GM23338 (cell line): ENCODE data around the gene ANO4. TPM values are rescaled to one million over a fixed set of nuclear protein-coding genes. Genes with fewer than 3 reads are reported as not detected.

Experiments
- ATAC-seq: fragments of 200-7000 bp; cut with Tn5 transposase; 3 replicates; pipeline ENCODE4 v1.9.1; 2020
- DNase-seq: peaks from one replicate; pipeline ENCODE4 v3.0.0-alpha.2; 2015; ENCODE audit warnings: low spot score
- H2AFZ ChIP-seq: fragments of 200-600 bp; sonication (generic); 2 replicates; pipeline ENCODE4 v1.8.0; 2016; ENCODE audit warnings: antibody characterized with exemption, mild to moderate bottlenecking, moderate library complexity
- H3F3A ChIP-seq: fragments of 200-600 bp; sonication (generic); replicated peaks from 2 replicates; pipeline ENCODE4 v1.8.0; 2017; ENCODE audit warnings: antibody characterized with exemption, mixed run types, low read depth
- H3K27ac ChIP-seq: fragments of 200-600 bp; sonication (generic); 2 replicates; pipeline ENCODE4 v1.6.1; 2016; ENCODE audit warnings: low read depth
- H3K27me3 ChIP-seq: fragments of 200-600 bp; sonication (generic); 2 replicates; pipeline ENCODE4 v1.8.0; 2016; ENCODE audit warnings: mild to moderate bottlenecking, mixed run types, moderate library complexity; ENCODE audit not compliant: insufficient read depth
- H3K36me3 ChIP-seq: fragments of 200-600 bp; sonication (generic); 2 replicates; pipeline ENCODE4 v1.8.0; 2016; ENCODE audit warnings: mild to moderate bottlenecking; ENCODE audit not compliant: insufficient read depth
- H3K4me1 ChIP-seq: fragments of 200-600 bp; sonication (generic); 2 replicates; pipeline ENCODE4 v1.8.0; 2016; ENCODE audit warnings: mild to moderate bottlenecking, moderate library complexity; ENCODE audit not compliant: insufficient read depth
- H3K4me2 ChIP-seq: fragments of 200-600 bp; sonication (generic); 2 replicates; pipeline ENCODE4 v1.7.1; 2017; ENCODE audit warnings: mixed run types
- H3K4me3 ChIP-seq: fragments of 200-600 bp; sonication (generic); 2 replicates; pipeline ENCODE4 v1.6.1; 2016; ENCODE audit warnings: mixed run types
- H3K79me2 ChIP-seq: fragments of 200-600 bp; sonication (generic); replicated peaks from 2 replicates; pipeline ENCODE4 v1.8.0; 2017; ENCODE audit warnings: mild to moderate bottlenecking; ENCODE audit not compliant: insufficient read depth
- H3K9me2 ChIP-seq: fragments of 200-600 bp; sonication (generic); 2 replicates; pipeline ENCODE4 v1.8.0; 2017; ENCODE audit not compliant: insufficient read depth
- H4K20me1 ChIP-seq: fragments of 200-600 bp; sonication (generic); replicated peaks from 2 replicates; pipeline ENCODE4 v1.8.0; 2017; ENCODE audit warnings: mild to moderate bottlenecking; ENCODE audit not compliant: insufficient read depth
- H3K27ac Mint-ChIP-seq: 2 replicates; pipeline ENCODE4 v1.8.0; 2020; ENCODE audit warnings: inconsistent platforms, mild to moderate bottlenecking, moderate library complexity, mixed read lengths
- H3K27me3 Mint-ChIP-seq: 3 replicates; pipeline ENCODE4 v1.8.0; 2022; ENCODE audit warnings: low read depth, mild to moderate bottlenecking, moderate library complexity, mixed read lengths, inconsistent platforms; ENCODE audit not compliant: insufficient read depth, poor library complexity
- H3K36me3 Mint-ChIP-seq: 3 replicates; pipeline ENCODE4 v1.8.0; 2021; ENCODE audit warnings: low read depth, mild to moderate bottlenecking, inconsistent platforms, moderate library complexity, mixed read lengths
- H3K4me1 Mint-ChIP-seq: 3 replicates; pipeline ENCODE4 v1.8.0; 2020; ENCODE audit warnings: mild to moderate bottlenecking, inconsistent platforms, mixed read lengths
- H3K4me3 Mint-ChIP-seq: 3 replicates; pipeline ENCODE4 v1.8.0; 2021; ENCODE audit warnings: moderate library complexity, mild to moderate bottlenecking, inconsistent platforms, mixed read lengths
- H3K9me3 Mint-ChIP-seq: 3 replicates; pipeline ENCODE4 v1.8.0; 2020; ENCODE audit warnings: moderate library complexity, mild to moderate bottlenecking, inconsistent platforms, mixed read lengths
- CREB1 ChIP-seq: fragments of 250-450 bp; sonication (Bioruptor Pico); IDR thresholded peaks from 2 replicates; pipeline ENCODE4 v1.5.0; 2020; ENCODE audit warnings: low read depth, mild to moderate bottlenecking, moderate library complexity
- EZH2 ChIP-seq: fragments of 200-600 bp; sonication (generic); IDR thresholded peaks from one replicate; pipeline ENCODE4 v1.8.0; 2017; ENCODE audit warnings: antibody characterized with exemption, mild to moderate bottlenecking, low read depth; ENCODE audit not compliant: unreplicated experiment
- EZH2phosphoT487 ChIP-seq: fragments of 200-600 bp; sonication (generic); IDR thresholded peaks from one replicate; pipeline ENCODE4 v1.8.1; 2018; ENCODE audit warnings: antibody characterized with exemption; ENCODE audit not compliant: unreplicated experiment
- JUNB ChIP-seq: IDR thresholded peaks from one replicate; pipeline ENCODE4 v1.6.1; 2016; ENCODE audit warnings: antibody characterized with exemption; ENCODE audit not compliant: unreplicated experiment
- NANOG ChIP-seq: IDR thresholded peaks from 2 replicates; pipeline ENCODE4 v1.6.1; 2016; ENCODE audit warnings: antibody characterized with exemption, borderline replicate concordance
- POLR2AphosphoS5 ChIP-seq: IDR thresholded peaks from 2 replicates; pipeline ENCODE4 v1.6.1; 2016; ENCODE audit warnings: antibody characterized with exemption, low read depth
- STAT1 ChIP-seq: IDR thresholded peaks from one replicate; pipeline ENCODE4 v1.6.1; 2016; ENCODE audit warnings: antibody characterized with exemption; ENCODE audit not compliant: unreplicated experiment
- ZNF114 ChIP-seq: fragments of 250-450 bp; sonication (Bioruptor Pico); IDR thresholded peaks from 2 replicates; pipeline ENCODE4 v1.5.0; 2020; ENCODE audit warnings: mild to moderate bottlenecking, moderate library complexity
- ZNF331 ChIP-seq: fragments of 250-450 bp; sonication (Bioruptor Pico); IDR thresholded peaks from 2 replicates; pipeline ENCODE4 v1.5.0; 2020; ENCODE audit warnings: low read depth, mild to moderate bottlenecking, moderate library complexity
- ZNF462 ChIP-seq: fragments of 250-450 bp; sonication (Bioruptor Pico); IDR thresholded peaks from 2 replicates; pipeline ENCODE4 v1.5.0; 2020; ENCODE audit warnings: mild to moderate bottlenecking, moderate library complexity
- polyA plus RNA-seq: library from polyadenylated mRNA; unstranded; fragments of >200 nt; fragmentation: Nextera tagmentation; extraction: Ambion mirVana; gene quantifications from 2 replicates; pipeline ENCODE4 v1.2.1, GENCODE V29; 2016
- total RNA-seq: library from RNA; depleted of rRNA; stranded (reverse); fragments of >200 nt; shearing (Covaris generic); gene quantifications from 2 replicates; pipeline ENCODE4 v1.2.3, GENCODE V29; 2014
- TF ChIP-seq, protein P1 (sequence below), 2 experiments: fragments of 200-600 bp in 1 of 2; sonication (generic) in 1 of 2; conservative IDR thresholded peaks; 2 replicates each; pipeline versions ENCODE4 v1.5.1 to v1.6.1; 2016 to 2017; ENCODE audit warnings: antibody characterized with exemption in 2 of 2, low read depth in 2 of 2, mild to moderate bottlenecking in 2 of 2, moderate library complexity in 1 of 2
- TF ChIP-seq, protein P2 (sequence below): IDR thresholded peaks from one replicate; pipeline ENCODE4 v1.6.1; 2018; ENCODE audit warnings: antibody characterized with exemption; ENCODE audit not compliant: unreplicated experiment
- TF ChIP-seq, protein P3 (sequence below): IDR thresholded peaks from 2 replicates; pipeline ENCODE4 v1.6.1; 2016; ENCODE audit warnings: antibody characterized with exemption

ANO4 gene
- total and polyA plus RNA-seq, 2 experiments from 2014 or later = 1.7 to 8.7 TPM

- Histone ChIP-seq H3K4me3 (no peak overlapping the region), H3K4me2 (no peak overlapping the region), H3K79me2 (no peaks in the 10 kb centered on the region), H3F3A (no peaks in the 10 kb centered on the region), H3K36me3 (no peaks in the 10 kb centered on the region), H3K4me1 (peaks cover 8% of the 10 kb centered on the region), H3K9me2 (peaks cover 13% of the 10 kb centered on the region; the same call in 1 of the 2 replicates), H3K27ac (no peak overlapping the region), H2AFZ (no peak overlapping the region), H3K27me3 (no peaks in the 10 kb centered on the region), H4K20me1 (no peaks in the 10 kb centered on the region)
- Mint-ChIP-seq H3K27ac (no peak overlapping the region), H3K36me3 (peaks cover 3% of the 10 kb centered on the region; the same call in 2 of the 3 replicates), H3K9me3 (0 out of 3 replicates have a peak, but pooled peaks cover 2% of the 10 kb centered on the region), H3K4me3 (no peak overlapping the region), H3K27me3 (peaks cover 4% of the 10 kb centered on the region), H3K4me1 (peaks cover 7% of the 10 kb centered on the region; the same call in 2 of the 3 replicates)
- DNase-seq = no peak
- TF ChIP-seq, protein P1, sequence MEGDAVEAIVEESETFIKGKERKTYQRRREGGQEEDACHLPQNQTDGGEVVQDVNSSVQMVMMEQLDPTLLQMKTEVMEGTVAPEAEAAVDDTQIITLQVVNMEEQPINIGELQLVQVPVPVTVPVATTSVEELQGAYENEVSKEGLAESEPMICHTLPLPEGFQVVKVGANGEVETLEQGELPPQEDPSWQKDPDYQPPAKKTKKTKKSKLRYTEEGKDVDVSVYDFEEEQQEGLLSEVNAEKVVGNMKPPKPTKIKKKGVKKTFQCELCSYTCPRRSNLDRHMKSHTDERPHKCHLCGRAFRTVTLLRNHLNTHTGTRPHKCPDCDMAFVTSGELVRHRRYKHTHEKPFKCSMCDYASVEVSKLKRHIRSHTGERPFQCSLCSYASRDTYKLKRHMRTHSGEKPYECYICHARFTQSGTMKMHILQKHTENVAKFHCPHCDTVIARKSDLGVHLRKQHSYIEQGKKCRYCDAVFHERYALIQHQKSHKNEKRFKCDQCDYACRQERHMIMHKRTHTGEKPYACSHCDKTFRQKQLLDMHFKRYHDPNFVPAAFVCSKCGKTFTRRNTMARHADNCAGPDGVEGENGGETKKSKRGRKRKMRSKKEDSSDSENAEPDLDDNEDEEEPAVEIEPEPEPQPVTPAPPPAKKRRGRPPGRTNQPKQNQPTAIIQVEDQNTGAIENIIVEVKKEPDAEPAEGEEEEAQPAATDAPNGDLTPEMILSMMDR (conservative IDR thresholded peaks at IDR 0.05; ENCODE audit: low read depth in 2 of 2) = no peak
- TF ChIP-seq JUNB (no peak), STAT1 (no peak), ZNF331 (CRISPR knock-in tag) (no peak), EZH2 (no peak), NANOG (no peak), POLR2AphosphoS5 (no peak), ZNF462 (CRISPR knock-in tag) (no peak), ZNF114 (no peak), CREB1 (CRISPR knock-in tag) (no peak), EZH2phosphoT487 (no peak)
- TF ChIP-seq, protein P2, sequence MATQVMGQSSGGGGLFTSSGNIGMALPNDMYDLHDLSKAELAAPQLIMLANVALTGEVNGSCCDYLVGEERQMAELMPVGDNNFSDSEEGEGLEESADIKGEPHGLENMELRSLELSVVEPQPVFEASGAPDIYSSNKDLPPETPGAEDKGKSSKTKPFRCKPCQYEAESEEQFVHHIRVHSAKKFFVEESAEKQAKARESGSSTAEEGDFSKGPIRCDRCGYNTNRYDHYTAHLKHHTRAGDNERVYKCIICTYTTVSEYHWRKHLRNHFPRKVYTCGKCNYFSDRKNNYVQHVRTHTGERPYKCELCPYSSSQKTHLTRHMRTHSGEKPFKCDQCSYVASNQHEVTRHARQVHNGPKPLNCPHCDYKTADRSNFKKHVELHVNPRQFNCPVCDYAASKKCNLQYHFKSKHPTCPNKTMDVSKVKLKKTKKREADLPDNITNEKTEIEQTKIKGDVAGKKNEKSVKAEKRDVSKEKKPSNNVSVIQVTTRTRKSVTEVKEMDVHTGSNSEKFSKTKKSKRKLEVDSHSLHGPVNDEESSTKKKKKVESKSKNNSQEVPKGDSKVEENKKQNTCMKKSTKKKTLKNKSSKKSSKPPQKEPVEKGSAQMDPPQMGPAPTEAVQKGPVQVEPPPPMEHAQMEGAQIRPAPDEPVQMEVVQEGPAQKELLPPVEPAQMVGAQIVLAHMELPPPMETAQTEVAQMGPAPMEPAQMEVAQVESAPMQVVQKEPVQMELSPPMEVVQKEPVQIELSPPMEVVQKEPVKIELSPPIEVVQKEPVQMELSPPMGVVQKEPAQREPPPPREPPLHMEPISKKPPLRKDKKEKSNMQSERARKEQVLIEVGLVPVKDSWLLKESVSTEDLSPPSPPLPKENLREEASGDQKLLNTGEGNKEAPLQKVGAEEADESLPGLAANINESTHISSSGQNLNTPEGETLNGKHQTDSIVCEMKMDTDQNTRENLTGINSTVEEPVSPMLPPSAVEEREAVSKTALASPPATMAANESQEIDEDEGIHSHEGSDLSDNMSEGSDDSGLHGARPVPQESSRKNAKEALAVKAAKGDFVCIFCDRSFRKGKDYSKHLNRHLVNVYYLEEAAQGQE = no peak
- TF ChIP-seq, protein P3, sequence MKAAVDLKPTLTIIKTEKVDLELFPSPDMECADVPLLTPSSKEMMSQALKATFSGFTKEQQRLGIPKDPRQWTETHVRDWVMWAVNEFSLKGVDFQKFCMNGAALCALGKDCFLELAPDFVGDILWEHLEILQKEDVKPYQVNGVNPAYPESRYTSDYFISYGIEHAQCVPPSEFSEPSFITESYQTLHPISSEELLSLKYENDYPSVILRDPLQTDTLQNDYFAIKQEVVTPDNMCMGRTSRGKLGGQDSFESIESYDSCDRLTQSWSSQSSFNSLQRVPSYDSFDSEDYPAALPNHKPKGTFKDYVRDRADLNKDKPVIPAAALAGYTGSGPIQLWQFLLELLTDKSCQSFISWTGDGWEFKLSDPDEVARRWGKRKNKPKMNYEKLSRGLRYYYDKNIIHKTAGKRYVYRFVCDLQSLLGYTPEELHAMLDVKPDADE = no peak
- no peak for ATAC-seq
Measured at GRCh38 chr12:100980856-100981255, 186.3 kb downstream of the ANO4 start.
